ENCODE measurements around the gene LGR5. TPM values are rescaled to one million over a fixed set of nuclear protein-coding genes. Genes with fewer than 3 reads are reported as not detected.

Gene LGR5
- polyA plus RNA-seq, 1 donor (not counting 4 experiments of a cell fraction or from before 2014, with no cell fraction given), result 0.05 TPM

DNA sequence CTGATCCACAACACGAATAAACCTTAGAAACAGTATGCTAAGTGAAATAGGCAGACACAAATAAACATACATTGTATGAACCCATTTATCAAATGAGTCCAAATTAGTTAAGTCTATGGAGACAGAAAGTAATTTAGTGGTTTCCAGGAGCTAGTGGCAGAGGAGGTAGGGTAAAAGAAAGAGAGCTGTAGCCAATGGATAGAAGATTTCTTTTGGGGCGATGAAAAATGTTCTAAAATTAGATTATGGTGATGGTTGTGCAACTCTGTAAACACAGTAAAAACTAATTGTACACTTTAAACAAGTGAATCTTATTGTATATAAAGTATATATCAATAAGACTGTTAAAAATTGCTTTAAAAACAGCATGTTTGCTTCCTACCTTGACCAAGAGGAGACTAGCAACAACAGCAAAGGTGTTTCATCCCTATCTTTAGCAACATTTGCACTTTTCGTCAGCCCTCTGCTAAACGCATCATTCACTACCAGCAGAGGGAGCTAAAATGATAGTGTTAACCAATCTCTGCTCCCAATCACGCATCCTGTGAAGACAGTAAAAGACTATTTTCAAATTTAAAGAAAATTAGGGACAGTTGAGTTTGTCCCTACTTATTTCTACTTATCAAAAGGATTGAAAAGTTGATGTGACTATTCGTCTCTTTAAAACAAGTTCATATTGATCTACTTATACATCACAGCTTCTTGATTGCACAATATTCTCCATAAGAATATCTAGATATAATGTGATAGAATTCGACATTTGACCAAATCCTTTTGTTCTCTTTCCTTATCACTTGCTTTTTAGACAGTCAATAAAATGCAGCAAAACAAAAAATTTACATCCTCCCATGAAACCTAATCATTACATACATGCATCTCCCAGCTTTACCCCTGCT lies 24.0 kb upstream of the LGR5 start:
- H2AFZ ChIP-seq (ENCODE audit: control insufficient read depth, low read length), result no peak overlapping the region
- peak; percentile 88 for FAIRE-seq
- TF ChIP-seq, protein P1, sequence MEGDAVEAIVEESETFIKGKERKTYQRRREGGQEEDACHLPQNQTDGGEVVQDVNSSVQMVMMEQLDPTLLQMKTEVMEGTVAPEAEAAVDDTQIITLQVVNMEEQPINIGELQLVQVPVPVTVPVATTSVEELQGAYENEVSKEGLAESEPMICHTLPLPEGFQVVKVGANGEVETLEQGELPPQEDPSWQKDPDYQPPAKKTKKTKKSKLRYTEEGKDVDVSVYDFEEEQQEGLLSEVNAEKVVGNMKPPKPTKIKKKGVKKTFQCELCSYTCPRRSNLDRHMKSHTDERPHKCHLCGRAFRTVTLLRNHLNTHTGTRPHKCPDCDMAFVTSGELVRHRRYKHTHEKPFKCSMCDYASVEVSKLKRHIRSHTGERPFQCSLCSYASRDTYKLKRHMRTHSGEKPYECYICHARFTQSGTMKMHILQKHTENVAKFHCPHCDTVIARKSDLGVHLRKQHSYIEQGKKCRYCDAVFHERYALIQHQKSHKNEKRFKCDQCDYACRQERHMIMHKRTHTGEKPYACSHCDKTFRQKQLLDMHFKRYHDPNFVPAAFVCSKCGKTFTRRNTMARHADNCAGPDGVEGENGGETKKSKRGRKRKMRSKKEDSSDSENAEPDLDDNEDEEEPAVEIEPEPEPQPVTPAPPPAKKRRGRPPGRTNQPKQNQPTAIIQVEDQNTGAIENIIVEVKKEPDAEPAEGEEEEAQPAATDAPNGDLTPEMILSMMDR (optimal IDR thresholded peaks at IDR 0.05 in 1 of 3, IDR thresholded peaks at IDR 0.05 in 1 of 3, conservative IDR thresholded peaks at IDR 0.05 in 1 of 3; ENCODE audit: extremely low read depth in 1 of 3, insufficient read depth in 2 of 3, low read length in 3 of 3), result peak; percentile 69 to 79 (median 71)
- TF ChIP-seq EZH2 (IDR thresholded peaks at IDR 0.05; ENCODE audit: low read length), result no peak

DNA sequence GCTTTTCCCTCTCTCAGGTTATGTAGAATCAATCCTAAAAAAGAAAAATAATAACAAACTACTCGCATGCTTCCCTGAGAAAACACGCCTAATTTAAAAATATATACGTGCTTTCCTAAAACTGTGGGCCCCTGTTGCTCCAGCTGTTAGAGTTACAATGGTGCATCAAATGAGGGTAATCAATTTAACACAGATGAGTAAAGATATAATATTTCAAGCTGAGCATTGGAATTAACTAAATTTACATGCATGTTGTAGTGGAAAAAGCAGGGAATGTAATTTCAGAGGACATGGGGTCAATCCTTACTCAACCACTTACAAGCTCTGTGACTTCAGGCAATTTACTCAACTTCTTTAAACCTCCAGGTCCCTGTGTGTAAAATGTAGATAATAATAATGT lies 22.4 kb upstream of the LGR5 start:
- H3K4me2 ChIP-seq (ENCODE audit: control insufficient read depth, extremely low read depth, insufficient read depth, low read depth, low read length), result no peak overlapping the region
- no peaks in the 10 kb centered on the region for H3K79me2 ChIP-seq (ENCODE audit: control insufficient read depth, insufficient read depth, low read length)
- H3K9ac ChIP-seq (ENCODE audit: control insufficient read depth, extremely low read depth, insufficient read depth, low read length), result no peak overlapping the region
- H2AFZ ChIP-seq (ENCODE audit: control insufficient read depth, low read length), result no peak overlapping the region
- dilution Hi-C loops (cut with MboI; ENCODE audit: extremely low pct_ligation_motif_present, low sequenced_read_pairs), result no loop called here
- no peaks in the 10 kb centered on the region for H3K27me3 ChIP-seq (ENCODE audit: control insufficient read depth, extremely low read depth, insufficient read depth, low read length)
- FAIRE-seq, result no peak
- H3K27ac ChIP-seq (ENCODE audit: control insufficient read depth, insufficient read depth, low read length), result no peak overlapping the region
- no peaks in the 10 kb centered on the region for H3K9me3 ChIP-seq (ENCODE audit: control insufficient read depth, low read depth, low read length)
- TF ChIP-seq EZH2 (IDR thresholded peaks at IDR 0.05; ENCODE audit: low read length), result no peak
- TF ChIP-seq, protein P1 (optimal IDR thresholded peaks at IDR 0.05 in 1 of 3, IDR thresholded peaks at IDR 0.05 in 1 of 3, conservative IDR thresholded peaks at IDR 0.05 in 1 of 3; ENCODE audit: extremely low read depth in 1 of 3, insufficient read depth in 2 of 3, low read length in 3 of 3), result no peak
- H3K9me1 ChIP-seq (ENCODE audit: control insufficient read depth, extremely low read depth, insufficient read depth, low read length), result no peaks in the 10 kb centered on the region
- DNase-seq (ENCODE audit: low read depth, low spot score), result no peak
- H3K36me3 ChIP-seq (ENCODE audit: control insufficient read depth in 2 of 2, extremely low read depth in 1 of 2, insufficient read depth in 2 of 2, low read length in 2 of 2), result no peaks in the 10 kb centered on the region
- H4K20me1 ChIP-seq (ENCODE audit: control insufficient read depth, extremely low read depth, insufficient read depth, low read length), result no peaks in the 10 kb centered on the region
- no peak overlapping the region for H3K4me3 ChIP-seq (ENCODE audit: control insufficient read depth in 2 of 3, extremely low read depth in 1 of 3, insufficient read depth in 2 of 3, low read depth in 1 of 3, low read length in 3 of 3)
- H3K4me1 ChIP-seq (ENCODE audit: control insufficient read depth, extremely low read depth, insufficient read depth, low read length), result no peaks in the 10 kb centered on the region

More for the DNA sequence above, 24.0 kb upstream of the LGR5 start:
- Histone ChIP-seq H3K4me1 (ENCODE audit: control insufficient read depth, extremely low read depth, insufficient read depth, low read length) (no peaks in the 10 kb centered on the region), H3K36me3 (ENCODE audit: control insufficient read depth in 2 of 2, extremely low read depth in 1 of 2, insufficient read depth in 2 of 2, low read length in 2 of 2) (no peaks in the 10 kb centered on the region), H3K9me3 (ENCODE audit: control insufficient read depth, low read depth, low read length) (no peaks in the 10 kb centered on the region), H4K20me1 (ENCODE audit: control insufficient read depth, extremely low read depth, insufficient read depth, low read length) (no peaks in the 10 kb centered on the region), H3K9me1 (ENCODE audit: control insufficient read depth, extremely low read depth, insufficient read depth, low read length) (no peaks in the 10 kb centered on the region), H3K27ac (ENCODE audit: control insufficient read depth, insufficient read depth, low read length) (no peak overlapping the region), H3K4me3 (ENCODE audit: control insufficient read depth in 2 of 3, extremely low read depth in 1 of 3, insufficient read depth in 2 of 3, low read depth in 1 of 3, low read length in 3 of 3) (no peak overlapping the region), H3K4me2 (ENCODE audit: control insufficient read depth, extremely low read depth, insufficient read depth, low read depth, low read length) (no peak overlapping the region), H3K27me3 (ENCODE audit: control insufficient read depth, extremely low read depth, insufficient read depth, low read length) (no peaks in the 10 kb centered on the region), H3K9ac (ENCODE audit: control insufficient read depth, extremely low read depth, insufficient read depth, low read length) (no peak overlapping the region), H3K79me2 (ENCODE audit: control insufficient read depth, insufficient read depth, low read length) (no peaks in the 10 kb centered on the region)
- no peak for DNase-seq (ENCODE audit: low read depth, low spot score)
- dilution Hi-C loops (cut with MboI; ENCODE audit: extremely low pct_ligation_motif_present, low sequenced_read_pairs), result no loop called here
